GM18498 (cell line): Measurements from ENCODE around the gene CKB.

Source experiments
- ATAC-seq: cut with Tn5 transposase; IDR thresholded peaks from one replicate; pipeline ENCODE4 v1.9.1; 2021; ENCODE audit warnings: mild to moderate bottlenecking, moderate library complexity; ENCODE audit not compliant: unreplicated experiment

CKB gene

GRCh38 chr14:103550451-103551337 lies 28.1 kb upstream of the CKB start:
- ATAC-seq = no peak

GRCh38 chr14:103549361-103550311 lies 27.0 kb upstream of the CKB start:
- no peak for ATAC-seq

GRCh38 chr14:103548463-103549351 lies 26.1 kb upstream of the CKB start:
- ATAC-seq = no peak

- ATAC-seq = no peak
Measured at GRCh38 chr14:103547941-103548462, 25.4 kb upstream of the CKB start.

- ATAC-seq = no peak
Measured at GRCh38 chr14:103547455-103547940, 24.9 kb upstream of the CKB start.

GRCh38 chr14:103546652-103547454 lies 24.2 kb upstream of the CKB start:
- ATAC-seq = no peak

GRCh38 chr14:103545915-103546651 lies 23.5 kb upstream of the CKB start:
- ATAC-seq = no peak

GRCh38 chr14:103545219-103545914 lies 22.7 kb upstream of the CKB start:
- ATAC-seq = no peak

GRCh38 chr14:103544388-103545218 lies 22.0 kb upstream of the CKB start:
- ATAC-seq = no peak

- no peak for ATAC-seq
Measured at GRCh38 chr14:103543721-103544387, 21.2 kb upstream of the CKB start.

GRCh38 chr14:103543140-103543539 lies 20.5 kb upstream of the CKB start:
- ATAC-seq = no peak

- no peak for ATAC-seq
Measured at GRCh38 chr14:103542605-103543088, 20.0 kb upstream of the CKB start.

GRCh38 chr14:103541709-103542604 lies 19.3 kb upstream of the CKB start:
- ATAC-seq = no peak

GRCh38 chr14:103540821-103541708 lies 18.4 kb upstream of the CKB start:
- no peak for ATAC-seq
